Osteocyte (in vitro differentiated cells): ENCODE data around the gene KDM4B. TPM values are rescaled to one million over a fixed set of nuclear protein-coding genes. Genes with fewer than 3 reads are reported as not detected.

Experiments
- DNase-seq: peaks from one replicate; pipeline ENCODE4 v3.0.0; 2021; ENCODE audit warnings: mixed read lengths; ENCODE audit not compliant: unreplicated experiment; ENCODE audit errors: extremely low spot score
- H3K27ac Mint-ChIP-seq: one replicate; pipeline ENCODE4 v1.8.0; 2021; ENCODE audit warnings: mild to moderate bottlenecking, mixed read lengths; ENCODE audit not compliant: unreplicated experiment
- H3K27me3 Mint-ChIP-seq: one replicate; pipeline ENCODE4 v1.8.0; 2021; ENCODE audit warnings: mixed read lengths; ENCODE audit not compliant: unreplicated experiment
- H3K36me3 Mint-ChIP-seq: one replicate; pipeline ENCODE4 v1.8.0; 2021; ENCODE audit warnings: mixed read lengths; ENCODE audit not compliant: unreplicated experiment
- H3K4me1 Mint-ChIP-seq: one replicate; pipeline ENCODE4 v1.8.0; 2021; ENCODE audit warnings: mixed read lengths; ENCODE audit not compliant: unreplicated experiment
- H3K4me3 Mint-ChIP-seq: one replicate; pipeline ENCODE4 v1.8.0; 2021; ENCODE audit warnings: mild to moderate bottlenecking, moderate library complexity, mixed read lengths; ENCODE audit not compliant: unreplicated experiment
- H3K9me3 Mint-ChIP-seq: one replicate; pipeline ENCODE4 v1.8.0; 2021; ENCODE audit warnings: mixed read lengths; ENCODE audit not compliant: unreplicated experiment
- CTCF ChIP-seq: fragments of 200-600 bp; sonication (generic); IDR thresholded peaks from 2 replicates; pipeline ENCODE4 v1.5.0; 2021; ENCODE audit warnings: antibody characterized with exemption, mild to moderate bottlenecking, moderate library complexity
- total RNA-seq: library from RNA; stranded (reverse); gene quantifications from 2 replicates; pipeline ENCODE4 v1.2.1, GENCODE V29; 2021

Gene KDM4B
- total RNA-seq, 1 donor from 2014 or later: 49.0 TPM

- H3K27me3 Mint-ChIP-seq: no peaks in the 10 kb centered on the region
- H3K36me3 Mint-ChIP-seq: peaks cover 16% of the 10 kb centered on the region
- no peak for DNase-seq
- H3K4me1 Mint-ChIP-seq: no peaks in the 10 kb centered on the region
- H3K9me3 Mint-ChIP-seq: peaks cover 3% of the 10 kb centered on the region
- H3K4me3 Mint-ChIP-seq: no peak overlapping the region
- no peak overlapping the region for H3K27ac Mint-ChIP-seq
- TF ChIP-seq CTCF: no peak
Observed at GRCh38 chr19:5067678-5068077, 98.8 kb downstream of the KDM4B start.

GRCh38 chr19:5068233-5069072 is 99.5 kb downstream of the KDM4B start:
- H3K9me3 Mint-ChIP-seq: no peaks in the 10 kb centered on the region
- no peak overlapping the region for H3K27ac Mint-ChIP-seq
- peaks cover 9% of the 10 kb centered on the region for H3K36me3 Mint-ChIP-seq
- no peaks in the 10 kb centered on the region for H3K27me3 Mint-ChIP-seq
- no peak for DNase-seq
- no peaks in the 10 kb centered on the region for H3K4me1 Mint-ChIP-seq
- no peak for TF ChIP-seq CTCF
- H3K4me3 Mint-ChIP-seq: no peak overlapping the region

GRCh38 chr19:5070331-5070730 is 101.4 kb downstream of the KDM4B start:
- Mint-ChIP-seq H3K27me3 (no peaks in the 10 kb centered on the region), H3K4me3 (no peak overlapping the region), H3K9me3 (no peaks in the 10 kb centered on the region), H3K27ac (no peak overlapping the region), H3K4me1 (no peaks in the 10 kb centered on the region), H3K36me3 (peaks cover 6% of the 10 kb centered on the region)
- DNase-seq: no peak
- TF ChIP-seq CTCF: no peak

GRCh38 chr19:5070930-5071329 is 102.0 kb downstream of the KDM4B start:
- Mint-ChIP-seq H3K27ac (no peak overlapping the region), H3K4me3 (no peak overlapping the region), H3K9me3 (no peaks in the 10 kb centered on the region), H3K4me1 (no peaks in the 10 kb centered on the region), H3K27me3 (no peaks in the 10 kb centered on the region), H3K36me3 (peaks cover 6% of the 10 kb centered on the region)
- TF ChIP-seq CTCF: no peak
- no peak for DNase-seq

GRCh38 chr19:5071579-5071978 is 102.7 kb downstream of the KDM4B start:
- H3K4me3 Mint-ChIP-seq: no peak overlapping the region
- no peak for DNase-seq
- peaks cover 6% of the 10 kb centered on the region for H3K36me3 Mint-ChIP-seq
- no peaks in the 10 kb centered on the region for H3K4me1 Mint-ChIP-seq
- no peaks in the 10 kb centered on the region for H3K27me3 Mint-ChIP-seq
- H3K9me3 Mint-ChIP-seq: no peaks in the 10 kb centered on the region
- H3K27ac Mint-ChIP-seq: no peak overlapping the region
- TF ChIP-seq CTCF: no peak
